ENCODE measurements around the gene GAD1. TPM values are rescaled to one million over a fixed set of nuclear protein-coding genes. Genes with fewer than 3 reads are reported as not detected.

GAD1 gene
- total and polyA plus RNA-seq, 2 donors, result 1.0 to 4.2 TPM

DNA sequence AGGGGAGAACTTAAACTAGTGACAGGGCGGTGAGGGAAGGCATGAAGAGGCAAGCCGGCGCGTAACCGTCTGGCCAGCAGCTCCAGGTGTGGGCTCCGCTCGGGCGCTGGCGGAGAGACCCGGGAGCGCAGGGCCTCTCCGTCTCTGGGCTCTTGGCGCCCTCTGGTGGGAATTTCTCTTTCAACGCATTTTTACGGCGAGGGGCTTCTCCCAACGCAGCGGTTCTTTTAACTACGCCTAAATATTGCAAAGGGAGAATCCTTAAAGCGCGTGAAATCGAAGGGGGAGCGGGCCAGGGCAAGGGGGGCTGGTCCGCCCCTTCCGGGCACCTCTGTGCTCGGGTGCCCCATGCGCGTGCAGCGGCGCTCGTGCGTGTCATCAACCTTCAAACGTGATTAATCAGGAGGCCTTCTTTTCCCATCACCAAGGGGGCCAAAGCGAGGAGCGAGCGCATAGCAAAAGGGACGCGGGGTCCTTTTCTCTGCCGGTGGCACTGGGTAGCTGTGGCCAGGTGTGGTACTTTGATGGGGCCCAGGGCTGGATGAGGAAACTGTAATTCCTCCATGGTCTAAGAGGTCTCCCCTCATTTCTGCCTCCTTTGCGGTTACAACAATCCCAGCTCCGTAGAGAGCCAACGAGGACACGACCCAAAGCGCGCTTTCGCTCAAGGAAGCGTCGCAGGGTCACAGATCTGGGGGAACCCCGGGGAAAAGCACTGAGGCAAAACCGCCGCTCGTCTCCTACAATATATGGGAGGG is 762 bp upstream of the GAD1 start:
- Histone ChIP-seq H3K27me3 (ENCODE audit: control insufficient read depth in 2 of 2, insufficient read depth in 1 of 2, low read length in 1 of 2) (peaks cover 84 to 90% of the 10 kb centered on the region in 2 donors), H3K4me1 (ENCODE audit: control insufficient read depth in 2 of 2, insufficient read depth in 2 of 2, low read length in 2 of 2) (peaks cover 10 to 52% of the 10 kb centered on the region in 2 donors), H3K27ac (ENCODE audit: low read depth in 1 of 2, low read length in 1 of 2) (no peak overlapping the region), H3K36me3 (ENCODE audit: control insufficient read depth in 2 of 2, insufficient read depth in 2 of 2, low read length in 1 of 2) (no peaks in the 10 kb centered on the region), H3K4me3 (ENCODE audit: low read length in 2 of 2) (peak overlapping the region; percentile 35 to 40), H3K9me3 (ENCODE audit: control insufficient read depth in 2 of 2, insufficient read depth in 1 of 2, low read length in 1 of 2) (peaks cover 0 to 26% of the 10 kb centered on the region in 2 donors)
- peak in 8 of 9 donors; percentile 44 to 86 (median 64) for DNase-seq (ENCODE audit: low read depth in 6 of 9, low spot score in 9 of 9)
- 1% methylated on average over 52 of the region's 52 CpGs for WGBS

DNA sequence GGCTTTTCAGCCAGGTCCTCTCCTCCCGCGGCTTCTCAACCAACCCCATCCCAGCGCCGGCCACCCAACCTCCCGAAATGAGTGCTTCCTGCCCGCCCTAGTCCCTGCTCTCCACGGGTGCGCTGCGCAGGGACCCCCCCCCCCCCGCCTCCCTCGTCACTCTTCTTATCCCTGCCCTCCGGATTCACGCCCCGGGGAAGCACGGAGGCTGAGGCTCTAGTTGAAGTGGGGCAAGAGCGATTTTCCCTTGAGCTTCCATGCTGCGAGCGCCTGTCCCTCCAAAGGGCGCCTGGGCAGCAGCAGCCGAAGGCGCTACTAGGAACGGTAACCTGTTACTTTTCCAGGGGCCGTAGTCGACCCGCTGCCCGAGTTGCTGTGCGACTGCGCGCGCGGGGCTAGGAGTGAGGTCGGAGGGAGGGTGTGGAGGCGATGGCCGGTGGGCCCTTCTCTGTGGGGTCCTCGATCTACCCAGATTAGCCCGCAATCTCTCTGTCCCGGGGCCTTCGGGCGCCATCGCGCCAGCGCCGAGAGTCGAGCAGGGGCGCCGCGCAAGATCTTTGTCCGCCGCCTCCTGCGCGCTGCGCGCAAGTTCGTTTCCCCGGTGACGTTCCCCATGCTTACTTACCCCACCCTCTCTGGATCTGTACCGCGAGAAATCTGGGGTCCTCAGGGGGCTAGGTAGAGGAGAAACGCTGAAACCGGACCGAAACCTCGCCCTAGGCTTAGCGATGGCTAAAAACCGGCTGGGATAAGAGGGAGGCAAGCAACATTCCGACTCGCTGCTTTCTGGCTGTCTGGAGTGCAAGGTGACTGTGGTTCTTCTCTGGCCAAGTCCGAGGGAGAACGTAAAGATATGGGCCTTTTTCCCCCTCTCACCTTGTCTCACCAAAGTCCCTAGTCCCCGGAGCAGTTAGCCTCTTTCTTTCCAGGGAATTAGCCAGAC is 677 bp downstream of the GAD1 start:
- Histone ChIP-seq H3K27me3 (ENCODE audit: control insufficient read depth in 2 of 2, insufficient read depth in 1 of 2, low read length in 1 of 2) (peaks cover 96 to 100% of the 10 kb centered on the region in 2 donors), H3K9me3 (ENCODE audit: control insufficient read depth in 2 of 2, insufficient read depth in 1 of 2, low read length in 1 of 2) (peaks cover 0 to 34% of the 10 kb centered on the region in 2 donors), H3K36me3 (ENCODE audit: control insufficient read depth in 2 of 2, insufficient read depth in 2 of 2, low read length in 1 of 2) (no peaks in the 10 kb centered on the region), H3K4me1 (ENCODE audit: control insufficient read depth in 2 of 2, insufficient read depth in 2 of 2, low read length in 2 of 2) (peaks cover 10 to 66% of the 10 kb centered on the region in 2 donors), H3K27ac (ENCODE audit: low read depth in 1 of 2, low read length in 1 of 2) (no peak overlapping the region), H3K4me3 (ENCODE audit: low read length in 2 of 2) (peak overlapping the region; percentile 35 to 40)
- 1% methylated on average over 69 of the region's 69 CpGs for WGBS
- peak in 1 of 9 donors; percentile 33 for DNase-seq (ENCODE audit: low read depth in 6 of 9, low spot score in 9 of 9)

DNA sequence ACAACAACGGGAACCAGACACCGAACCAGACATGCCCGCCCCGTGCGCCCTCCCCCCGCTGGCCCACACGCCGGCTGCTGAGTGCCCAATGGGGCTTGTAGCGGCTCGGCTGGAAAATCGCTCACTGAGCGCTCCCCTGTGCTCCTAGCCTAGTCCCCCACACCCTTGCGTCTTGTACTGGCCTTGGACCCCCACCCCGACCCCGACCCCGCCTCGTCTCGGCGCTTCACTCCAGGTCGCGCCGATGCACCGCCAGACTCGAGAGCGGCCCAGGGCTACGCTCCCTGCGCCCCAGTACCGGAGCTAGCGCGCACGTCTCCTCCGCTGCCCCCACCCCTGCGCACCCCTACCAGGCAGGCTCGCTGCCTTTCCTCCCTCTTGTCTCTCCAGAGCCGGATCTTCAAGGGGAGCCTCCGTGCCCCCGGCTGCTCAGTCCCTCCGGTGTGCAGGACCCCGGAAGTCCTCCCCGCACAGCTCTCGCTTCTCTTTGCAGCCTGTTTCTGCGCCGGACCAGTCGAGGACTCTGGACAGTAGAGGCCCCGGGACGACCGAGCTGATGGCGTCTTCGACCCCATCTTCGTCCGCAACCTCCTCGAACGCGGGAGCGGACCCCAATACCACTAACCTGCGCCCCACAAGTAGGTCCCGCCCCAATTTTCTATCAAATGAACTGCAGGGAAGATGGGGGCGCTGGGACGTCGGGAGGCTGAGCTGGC is 1.5 kb downstream of the GAD1 start:
- Histone ChIP-seq H3K36me3 (ENCODE audit: control insufficient read depth in 2 of 2, insufficient read depth in 2 of 2, low read length in 1 of 2) (no peaks in the 10 kb centered on the region), H3K9me3 (ENCODE audit: control insufficient read depth in 2 of 2, insufficient read depth in 1 of 2, low read length in 1 of 2) (peaks cover 1 to 36% of the 10 kb centered on the region in 2 donors), H3K27ac (ENCODE audit: low read depth in 1 of 2, low read length in 1 of 2) (no peak overlapping the region), H3K4me1 (ENCODE audit: control insufficient read depth in 2 of 2, insufficient read depth in 2 of 2, low read length in 2 of 2) (peaks cover 10 to 73% of the 10 kb centered on the region in 2 donors), H3K4me3 (ENCODE audit: low read length in 2 of 2) (peak overlapping the region in 1 of 2 donors; percentile 11), H3K27me3 (ENCODE audit: control insufficient read depth in 2 of 2, insufficient read depth in 1 of 2, low read length in 1 of 2) (peaks cover 96 to 100% of the 10 kb centered on the region in 2 donors)
- no peak for DNase-seq (ENCODE audit: low read depth in 6 of 9, low spot score in 9 of 9)
- 5% methylated on average over 60 of the region's 60 CpGs for WGBS

DNA sequence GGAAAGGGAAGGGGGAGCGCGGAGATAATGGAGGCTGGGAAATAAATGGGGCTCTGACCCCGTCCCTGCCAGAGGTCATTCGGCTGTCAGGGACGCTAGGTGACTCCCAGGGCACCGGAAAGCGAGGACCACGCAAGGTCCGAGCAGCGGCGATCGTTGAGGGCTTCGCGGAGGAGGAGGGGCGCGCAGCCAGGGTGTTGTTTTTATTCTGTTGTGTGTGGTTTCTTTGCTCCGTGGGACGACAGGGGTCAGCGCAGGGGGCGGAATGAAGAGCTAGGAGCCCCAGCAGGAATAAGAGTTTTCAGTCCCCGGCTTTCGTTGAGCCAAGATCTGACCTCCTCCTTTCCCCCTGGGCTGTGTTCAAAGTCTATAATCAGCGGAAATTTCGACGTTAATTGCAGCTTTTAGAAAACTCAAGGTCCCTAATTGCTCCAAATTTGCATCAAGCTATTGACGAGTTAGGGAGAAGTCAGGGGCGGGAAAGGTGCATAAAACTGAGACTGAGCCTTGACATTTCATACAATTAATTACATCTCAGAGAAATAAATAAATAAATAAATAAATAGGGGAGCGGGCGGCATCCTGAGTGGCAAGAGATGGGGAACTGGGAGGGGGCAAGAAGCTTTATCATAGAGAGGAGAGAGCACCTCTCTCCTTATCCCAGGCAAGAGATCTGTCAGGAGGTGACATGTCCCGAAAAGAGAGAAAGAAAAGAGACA is 2.2 kb downstream of the GAD1 start:
- Histone ChIP-seq H3K9me3 (ENCODE audit: control insufficient read depth in 2 of 2, insufficient read depth in 1 of 2, low read length in 1 of 2) (peaks cover 3 to 38% of the 10 kb centered on the region in 2 donors), H3K36me3 (ENCODE audit: control insufficient read depth in 2 of 2, insufficient read depth in 2 of 2, low read length in 1 of 2) (no peaks in the 10 kb centered on the region), H3K4me3 (ENCODE audit: low read length in 2 of 2) (no peak overlapping the region), H3K4me1 (ENCODE audit: control insufficient read depth in 2 of 2, insufficient read depth in 2 of 2, low read length in 2 of 2) (peaks cover 10 to 73% of the 10 kb centered on the region in 2 donors), H3K27ac (ENCODE audit: low read depth in 1 of 2, low read length in 1 of 2) (no peak overlapping the region), H3K27me3 (ENCODE audit: control insufficient read depth in 2 of 2, insufficient read depth in 1 of 2, low read length in 1 of 2) (peaks cover 96 to 100% of the 10 kb centered on the region in 2 donors)
- DNase-seq (ENCODE audit: low read depth in 6 of 9, low spot score in 9 of 9), result no peak
- WGBS, result 12% methylated on average over 30 of the region's 30 CpGs

DNA sequence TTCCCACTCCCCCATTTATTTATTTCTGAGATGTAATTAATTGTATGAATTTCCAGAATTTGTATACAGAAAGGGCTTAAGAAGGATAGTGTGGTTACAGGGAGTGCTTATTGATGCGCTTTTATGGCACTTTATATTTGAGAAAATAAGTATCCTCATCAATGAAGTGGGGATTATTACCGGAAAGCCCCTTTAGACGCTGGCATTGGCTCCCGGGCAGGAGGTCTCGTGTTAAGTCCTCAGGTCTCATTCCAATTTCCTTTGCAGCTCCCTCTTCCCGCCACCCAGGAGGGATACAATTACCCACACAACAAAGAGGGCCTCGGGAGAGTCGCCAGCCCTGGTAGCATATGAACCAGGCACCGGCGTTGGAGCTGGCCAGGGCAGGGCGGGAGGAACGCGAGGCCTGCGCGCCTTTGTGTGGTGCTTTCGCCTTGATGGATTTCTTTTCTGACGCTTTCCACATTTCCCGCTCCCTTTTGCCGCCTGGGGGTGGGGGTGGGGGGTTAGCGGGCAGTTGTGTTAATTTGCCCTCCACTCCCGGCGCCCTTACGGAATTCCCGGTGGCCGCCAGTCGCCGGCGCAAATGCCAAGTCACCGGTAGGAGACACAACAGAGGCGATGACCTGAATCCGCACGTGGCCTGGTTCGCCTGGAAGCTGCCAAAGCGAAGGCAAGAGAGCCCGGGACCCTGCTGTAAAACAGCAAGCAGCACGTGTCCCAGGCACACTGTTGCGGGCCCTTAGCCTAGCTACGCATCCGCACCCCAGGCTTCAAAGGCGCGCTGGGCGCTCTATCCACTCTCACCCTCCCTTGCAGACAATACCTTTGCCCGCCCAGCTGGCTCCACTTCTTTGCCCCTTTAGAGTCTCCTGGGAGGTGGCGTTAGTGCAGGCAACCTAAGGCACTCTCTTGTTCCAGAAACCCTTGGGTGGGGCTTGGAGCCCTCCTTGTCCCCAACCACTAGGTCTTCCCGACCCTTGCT is 3.3 kb downstream of the GAD1 start:
- DNase-seq (ENCODE audit: low read depth in 6 of 9, low spot score in 9 of 9), result no peak
- no peaks in the 10 kb centered on the region for H3K36me3 ChIP-seq (ENCODE audit: control insufficient read depth in 2 of 2, insufficient read depth in 2 of 2, low read length in 1 of 2)

DNA sequence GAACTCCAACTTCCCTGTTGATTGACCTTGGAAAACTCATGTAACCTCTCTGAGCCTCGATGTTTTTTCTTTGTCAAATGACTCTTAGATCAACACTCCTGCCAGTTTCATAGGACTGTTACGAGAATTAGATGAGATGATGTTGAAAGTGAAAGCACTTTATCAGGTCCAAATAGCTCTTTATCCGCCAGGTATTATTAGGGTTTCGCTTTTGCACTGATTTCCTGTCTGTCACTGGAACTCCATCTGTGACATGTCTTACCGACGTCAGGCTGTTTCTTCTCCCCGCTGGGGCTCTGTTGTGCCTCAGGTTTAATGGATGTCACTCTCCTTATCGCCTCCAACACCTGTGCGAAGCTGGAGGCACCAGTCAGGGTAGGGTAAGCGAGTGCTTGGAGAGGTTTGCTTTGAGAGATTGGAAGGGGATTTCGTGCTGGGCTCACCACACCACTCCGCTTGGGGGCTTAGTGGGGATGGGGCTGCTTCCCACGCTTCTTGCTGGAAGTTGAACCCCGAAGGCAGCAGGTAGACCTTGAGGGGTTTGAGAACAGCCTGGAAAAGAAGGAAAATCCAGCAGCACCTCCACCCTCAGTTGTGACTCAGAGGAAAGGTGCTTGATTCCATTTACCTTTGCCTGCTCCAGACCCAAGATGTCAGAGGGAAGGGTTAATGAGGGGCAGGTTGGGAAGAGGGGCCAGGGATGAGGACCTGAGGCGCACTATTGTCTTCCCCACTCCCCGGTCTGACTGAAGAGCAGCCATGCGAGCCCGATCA is 4.3 kb downstream of the GAD1 start:
- peaks cover 3 to 28% of the 10 kb centered on the region in 2 donors for H3K9me3 ChIP-seq (ENCODE audit: control insufficient read depth in 2 of 2, insufficient read depth in 1 of 2, low read length in 1 of 2)
- DNase-seq (ENCODE audit: low read depth in 6 of 9, low spot score in 9 of 9), result peak in 1 of 9 donors; percentile 33
- 21% methylated on average over 18 of the region's 18 CpGs for WGBS
- H3K4me1 ChIP-seq (ENCODE audit: control insufficient read depth in 2 of 2, insufficient read depth in 2 of 2, low read length in 2 of 2), result peaks cover 6 to 67% of the 10 kb centered on the region in 2 donors
- H3K4me3 ChIP-seq (ENCODE audit: low read length in 2 of 2), result peak overlapping the region in 1 of 2 donors; percentile 29
- no peaks in the 10 kb centered on the region for H3K36me3 ChIP-seq (ENCODE audit: control insufficient read depth in 2 of 2, insufficient read depth in 2 of 2, low read length in 1 of 2)
- no peak overlapping the region for H3K27ac ChIP-seq (ENCODE audit: low read depth in 1 of 2, low read length in 1 of 2)
- H3K27me3 ChIP-seq (ENCODE audit: control insufficient read depth in 2 of 2, insufficient read depth in 1 of 2, low read length in 1 of 2), result peaks cover 86 to 100% of the 10 kb centered on the region in 2 donors

More for the DNA sequence above, 3.3 kb downstream of the GAD1 start:
- peaks cover 87 to 100% of the 10 kb centered on the region in 2 donors for H3K27me3 ChIP-seq (ENCODE audit: control insufficient read depth in 2 of 2, insufficient read depth in 1 of 2, low read length in 1 of 2)
- WGBS, result 17% methylated on average over 45 of the region's 45 CpGs
- peaks cover 10 to 74% of the 10 kb centered on the region in 2 donors for H3K4me1 ChIP-seq (ENCODE audit: control insufficient read depth in 2 of 2, insufficient read depth in 2 of 2, low read length in 2 of 2)
- peaks cover 3 to 35% of the 10 kb centered on the region in 2 donors for H3K9me3 ChIP-seq (ENCODE audit: control insufficient read depth in 2 of 2, insufficient read depth in 1 of 2, low read length in 1 of 2)
- peak overlapping the region in 1 of 2 donors; percentile 29 for H3K4me3 ChIP-seq (ENCODE audit: low read length in 2 of 2)
- H3K27ac ChIP-seq (ENCODE audit: low read depth in 1 of 2, low read length in 1 of 2), result no peak overlapping the region

DNA sequence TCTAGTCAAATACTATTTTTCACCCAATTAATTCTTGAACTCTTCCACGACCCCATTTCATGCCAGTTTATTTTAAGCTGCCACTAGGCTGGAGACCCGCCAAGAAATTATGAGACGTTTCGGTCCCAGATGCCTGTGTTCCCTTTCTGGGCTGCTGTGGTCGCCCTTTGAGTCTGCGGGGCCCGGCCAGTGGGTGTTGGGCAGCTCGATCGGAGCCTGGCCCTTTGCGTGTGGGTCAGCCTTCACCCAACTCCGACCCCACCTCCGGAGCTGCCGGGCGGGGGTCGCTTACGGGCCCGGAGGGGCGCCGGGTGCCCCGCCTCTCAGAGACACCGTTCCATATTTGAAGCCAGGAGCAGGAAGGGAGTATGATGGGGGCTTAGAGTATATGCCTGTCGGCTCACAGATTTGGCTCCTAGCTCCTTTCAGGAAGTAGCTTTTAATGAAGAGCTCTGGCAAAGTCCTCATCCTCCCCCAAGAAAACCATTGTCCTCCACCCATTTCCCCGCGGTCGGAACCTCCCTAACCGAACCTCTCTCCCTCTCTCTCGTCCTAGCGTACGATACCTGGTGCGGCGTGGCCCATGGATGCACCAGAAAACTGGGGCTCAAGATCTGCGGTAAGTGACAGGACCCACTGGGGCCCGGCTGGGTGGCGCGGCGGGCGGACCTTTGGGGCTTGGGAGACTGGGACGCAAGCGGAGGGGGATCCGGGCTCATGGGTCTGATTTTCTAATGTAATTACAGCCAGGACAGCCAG is 5.0 kb downstream of the GAD1 start:
- Histone ChIP-seq H3K27ac (ENCODE audit: low read depth in 1 of 2, low read length in 1 of 2) (no peak overlapping the region), H3K4me3 (ENCODE audit: low read length in 2 of 2) (no peak overlapping the region), H3K4me1 (ENCODE audit: control insufficient read depth in 2 of 2, insufficient read depth in 2 of 2, low read length in 2 of 2) (peaks cover 2 to 60% of the 10 kb centered on the region in 2 donors), H3K36me3 (ENCODE audit: control insufficient read depth in 2 of 2, insufficient read depth in 2 of 2, low read length in 1 of 2) (no peaks in the 10 kb centered on the region), H3K27me3 (ENCODE audit: control insufficient read depth in 2 of 2, insufficient read depth in 1 of 2, low read length in 1 of 2) (peaks cover 79 to 96% of the 10 kb centered on the region in 2 donors), H3K9me3 (ENCODE audit: control insufficient read depth in 2 of 2, insufficient read depth in 1 of 2, low read length in 1 of 2) (peaks cover 3 to 28% of the 10 kb centered on the region in 2 donors)
- no peak for DNase-seq (ENCODE audit: low read depth in 6 of 9, low spot score in 9 of 9)
- 12% methylated on average over 40 of the region's 40 CpGs for WGBS

All from thymus (tissue), 11 donors.